Hepatocyte (in vitro differentiated cells): ENCODE data around the gene PTCD1. TPM values are rescaled to one million over a fixed set of nuclear protein-coding genes. Genes with fewer than 3 reads are reported as not detected.

ENCODE experiments used
- DNase-seq: peaks from one replicate; pipeline ENCODE4 v3.0.0-alpha.2; 2016; ENCODE audit warnings: low spot score
- H2AFZ ChIP-seq: fragments of 200-600 bp; sonication (generic); 2 replicates; pipeline ENCODE4 v1.6.0; 2016; ENCODE audit warnings: antibody characterized with exemption, mild to moderate bottlenecking
- H3K27ac ChIP-seq: fragments of 200-600 bp; sonication (generic); 2 replicates; pipeline ENCODE4 v1.5.1; 2016; ENCODE audit warnings: mild to moderate bottlenecking
- H3K27me3 ChIP-seq: fragments of 200-600 bp; sonication (generic); 2 replicates; pipeline ENCODE4 v1.6.1; 2016
- H3K36me3 ChIP-seq: fragments of 200-600 bp; sonication (generic); replicated peaks from 2 replicates; pipeline ENCODE4 v1.5.1; 2016; ENCODE audit warnings: low read depth; ENCODE audit not compliant: insufficient read depth
- H3K4me1 ChIP-seq: fragments of 200-600 bp; sonication (generic); 2 replicates; pipeline ENCODE4 v1.5.1; 2016; ENCODE audit warnings: mild to moderate bottlenecking, moderate library complexity; ENCODE audit not compliant: insufficient read depth
- H3K4me2 ChIP-seq: fragments of 200-600 bp; sonication (generic); 2 replicates; pipeline ENCODE4 v1.6.0; 2016
- H3K4me3 ChIP-seq: fragments of 200-600 bp; sonication (generic); 2 replicates; pipeline ENCODE4 v1.5.1; 2016; ENCODE audit warnings: mild to moderate bottlenecking
- H3K79me2 ChIP-seq: fragments of 200-600 bp; sonication (generic); 2 replicates; pipeline ENCODE4 v1.6.0; 2017; ENCODE audit warnings: mild to moderate bottlenecking
- H3K9me2 ChIP-seq: fragments of 200-600 bp; sonication (generic); replicated peaks from 2 replicates; pipeline ENCODE4 v1.6.0; 2017; ENCODE audit warnings: mild to moderate bottlenecking; ENCODE audit not compliant: insufficient read depth
- H3K9me3 ChIP-seq: fragments of 200-600 bp; sonication (generic); 2 replicates; pipeline ENCODE4 v1.5.1; 2016; ENCODE audit warnings: low read depth, mild to moderate bottlenecking
- H4K20me1 ChIP-seq: fragments of 200-600 bp; sonication (generic); 2 replicates; pipeline ENCODE4 v1.6.0; 2016; ENCODE audit warnings: mild to moderate bottlenecking; ENCODE audit not compliant: insufficient read depth, poor library complexity, severe bottlenecking
- CTCF ChIP-seq: fragments of 200-600 bp; sonication (generic); IDR thresholded peaks from 2 replicates; pipeline ENCODE4 v1.5.1; 2016; ENCODE audit warnings: antibody characterized with exemption, mild to moderate bottlenecking; ENCODE audit not compliant: poor library complexity
- EZH2 ChIP-seq: fragments of 200-600 bp; sonication (generic); IDR thresholded peaks from 2 replicates; pipeline ENCODE4 v1.6.1; 2016; ENCODE audit warnings: antibody characterized with exemption, mild to moderate bottlenecking, borderline replicate concordance
- EZH2phosphoT487 ChIP-seq: fragments of 200-600 bp; sonication (generic); IDR thresholded peaks from one replicate; pipeline ENCODE4 v1.6.1; 2018; ENCODE audit warnings: antibody characterized with exemption, mild to moderate bottlenecking, low read depth, moderate library complexity; ENCODE audit not compliant: unreplicated experiment, severe bottlenecking
- WGBS: methylation state at CpG from one replicate; pipeline ENCODE4 v1.1.6; 2016; ENCODE audit warnings: low lambda C conversion rate; ENCODE audit errors: missing lambda C conversion rate; 5-methylcytosine and 5-hydroxymethylcytosine counted together
- polyA plus RNA-seq: library from polyadenylated mRNA; unstranded; fragments of >200 nt; fragmentation: Nextera tagmentation; extraction: Ambion mirVana; gene quantifications from 2 replicates; pipeline ENCODE4 v1.2.1, GENCODE V29; 2016
- total RNA-seq: library from RNA; depleted of rRNA; stranded (reverse); fragments of >200 nt; gene quantifications from 2 replicates; pipeline ENCODE4 v1.2.3, GENCODE V29; 2014

PTCD1 gene
- total and polyA plus RNA-seq, 2 experiments from 2014 or later = 10.8 to 11.3 TPM

- H4K20me1 ChIP-seq = no peaks in the 10 kb centered on the region
- TF ChIP-seq EZH2phosphoT487 (no peak), CTCF (no peak), EZH2 (no peak)
- H3K36me3 ChIP-seq = no peaks in the 10 kb centered on the region
- H3K79me2 ChIP-seq = no peaks in the 10 kb centered on the region
- no peak overlapping the region for H2AFZ ChIP-seq
- 93% methylated on average over 21 of the region's 21 CpGs for WGBS
- no peak overlapping the region for H3K4me2 ChIP-seq
- DNase-seq = no peak
- H3K9me2 ChIP-seq = no peaks in the 10 kb centered on the region
- no peaks in the 10 kb centered on the region for H3K27me3 ChIP-seq
- peaks cover 14% of the 10 kb centered on the region for H3K4me1 ChIP-seq
- H3K4me3 ChIP-seq = no peak overlapping the region
- H3K27ac ChIP-seq = no peak overlapping the region
- no peaks in the 10 kb centered on the region for H3K9me3 ChIP-seq
Measured at GRCh38 chr7:99396418-99397296, 41.9 kb downstream of the PTCD1 start.

DNA sequence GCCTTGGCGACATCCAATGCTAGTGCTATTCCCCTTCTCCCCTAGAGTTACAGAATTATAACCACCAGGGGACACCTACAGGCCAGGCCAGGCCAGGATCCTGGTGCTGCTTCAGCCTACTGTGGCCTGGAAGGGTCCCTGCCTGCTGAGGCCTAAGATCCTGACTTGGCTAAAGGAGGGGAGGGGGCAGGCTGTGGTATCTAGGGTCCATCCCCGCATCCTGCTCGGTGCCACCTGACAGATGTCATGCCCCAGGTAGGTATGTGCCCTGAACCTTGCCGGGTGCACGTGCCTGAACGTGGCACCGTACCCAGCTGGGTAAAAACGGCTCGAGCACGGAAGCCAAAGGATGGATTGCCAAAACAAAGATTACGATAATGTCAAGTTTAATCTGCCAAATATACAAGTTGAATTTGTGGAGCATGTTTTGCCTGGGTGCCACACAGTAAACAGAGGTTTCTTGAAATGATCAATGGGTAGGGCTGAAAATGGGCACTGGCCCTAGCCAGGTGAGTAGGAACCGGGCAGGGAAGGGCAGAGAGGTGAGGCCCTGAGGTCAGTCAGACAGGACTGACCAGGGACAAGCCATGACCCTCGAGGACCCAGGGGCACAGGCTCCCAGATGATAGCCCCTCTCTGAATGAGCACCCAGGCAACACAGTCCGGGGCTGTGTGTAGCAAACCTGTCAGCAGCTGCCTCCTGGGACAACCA, 42.8 kb downstream of the PTCD1 start:
- no peak overlapping the region for H3K4me3 ChIP-seq
- TF ChIP-seq EZH2 (no peak), EZH2phosphoT487 (no peak), CTCF (no peak)
- H3K9me2 ChIP-seq = no peaks in the 10 kb centered on the region
- peaks cover 14% of the 10 kb centered on the region for H3K4me1 ChIP-seq
- no peak overlapping the region for H2AFZ ChIP-seq
- no peaks in the 10 kb centered on the region for H3K36me3 ChIP-seq
- H3K27ac ChIP-seq = no peak overlapping the region
- DNase-seq = no peak
- no peak overlapping the region for H3K4me2 ChIP-seq
- H3K79me2 ChIP-seq = no peaks in the 10 kb centered on the region
- no peaks in the 10 kb centered on the region for H3K27me3 ChIP-seq
- no peaks in the 10 kb centered on the region for H3K9me3 ChIP-seq
- no peaks in the 10 kb centered on the region for H4K20me1 ChIP-seq
- WGBS = 96% methylated on average over 14 of the region's 14 CpGs

GRCh38 chr7:99394188-99394502, 44.5 kb downstream of the PTCD1 start:
- Histone ChIP-seq H3K9me3 (no peaks in the 10 kb centered on the region), H3K4me2 (no peak overlapping the region), H3K27ac (no peak overlapping the region), H3K27me3 (no peaks in the 10 kb centered on the region), H3K36me3 (no peaks in the 10 kb centered on the region), H3K9me2 (no peaks in the 10 kb centered on the region), H3K79me2 (no peaks in the 10 kb centered on the region), H2AFZ (no peak overlapping the region), H3K4me3 (no peak overlapping the region), H4K20me1 (no peaks in the 10 kb centered on the region), H3K4me1 (peaks cover 14% of the 10 kb centered on the region)
- 88% methylated on average over 4 of the region's 4 CpGs for WGBS
- TF ChIP-seq CTCF = no peak
- TF ChIP-seq EZH2phosphoT487 = no peak
- TF ChIP-seq EZH2 = no peak
- DNase-seq = no peak
